Activated CD4-positive, alpha-beta T cell treated with anti-CD3 and anti-CD28 coated beads, Interleukin-2, amount 50 U/mL, for 1 hour (primary cell): ENCODE results near the gene VEGFB.

Experiments
- DNase-seq: peaks from one replicate; pipeline ENCODE4 v3.0.0-alpha.2; 2020

Gene VEGFB

GRCh38 chr11:64263021-64263946, 28.9 kb downstream of the VEGFB start:
- DNase-seq: no peak

GRCh38 chr11:64263947-64264317, 29.5 kb downstream of the VEGFB start:
- DNase-seq: no peak

GRCh38 chr11:64264371-64264852, 30.0 kb downstream of the VEGFB start:
- no peak for DNase-seq

GRCh38 chr11:64265176-64266160, 31.1 kb downstream of the VEGFB start:
- no peak for DNase-seq

GRCh38 chr11:64266339-64266738, 32.0 kb downstream of the VEGFB start:
- DNase-seq: no peak

GRCh38 chr11:64267207-64267945, 33.0 kb downstream of the VEGFB start:
- no peak for DNase-seq

GRCh38 chr11:64268025-64268892, 33.9 kb downstream of the VEGFB start:
- DNase-seq: no peak

- no peak for DNase-seq
Observed at GRCh38 chr11:64268893-64269539, 34.6 kb downstream of the VEGFB start.

GRCh38 chr11:64269540-64270220, 35.3 kb downstream of the VEGFB start:
- peak; percentile 96 for DNase-seq

- no peak for DNase-seq
Observed at GRCh38 chr11:64275031-64275800, 40.8 kb downstream of the VEGFB start.

GRCh38 chr11:64275841-64276240, 41.5 kb downstream of the VEGFB start:
- no peak for DNase-seq

- DNase-seq: no peak
Observed at GRCh38 chr11:64276653-64277431, 42.5 kb downstream of the VEGFB start.

GRCh38 chr11:64278576-64279190, 44.3 kb downstream of the VEGFB start:
- DNase-seq: no peak

GRCh38 chr11:64281957-64282770, 47.8 kb downstream of the VEGFB start:
- DNase-seq: no peak

- DNase-seq: no peak
Observed at GRCh38 chr11:64283092-64283491, 48.7 kb downstream of the VEGFB start.

GRCh38 chr11:64284048-64284961, 49.9 kb downstream of the VEGFB start, which contains the start of gene BAD:
Gene BAD (minus strand): TSS chr11:64284665. CDS start chr11:64284368, 297 bp downstream.
- DNase-seq: peak; percentile 90
